Mesenchymal stem cell (in vitro differentiated cells and primary cell): ENCODE results near the gene DYNC2LI1.

Experiments used
- DNase-seq: peaks from one replicate; pipeline ENCODE4 v3.0.0-alpha.2; 2013
- H2AFZ ChIP-seq: one replicate; pipeline ENCODE4 v1.6.1; 2013; ENCODE audit warnings: low read depth, mild to moderate bottlenecking, control low read depth, inconsistent platforms, low read length, moderate library complexity
- H2AK5ac ChIP-seq: 2 replicates; pipeline ENCODE4 v1.6.1; 2013; ENCODE audit warnings: low read length, moderate library complexity, mild to moderate bottlenecking, inconsistent platforms; ENCODE audit not compliant: severe bottlenecking
- H2BK120ac ChIP-seq: one replicate; pipeline ENCODE4 v1.6.1; 2013; ENCODE audit warnings: low read depth, mild to moderate bottlenecking, inconsistent platforms, low read length, moderate library complexity
- H2BK12ac ChIP-seq, 2 experiments: one replicate each; pipeline ENCODE4 v1.6.1; 2013; ENCODE audit warnings: inconsistent platforms in 2 of 2, low read length in 2 of 2, mild to moderate bottlenecking in 2 of 2, moderate library complexity in 2 of 2, control low read depth in 1 of 2
- H2BK15ac ChIP-seq: one replicate; pipeline ENCODE4 v1.6.1; 2013; ENCODE audit warnings: mild to moderate bottlenecking, low read depth, inconsistent platforms; ENCODE audit not compliant: poor library complexity, severe bottlenecking
- H2BK5ac ChIP-seq: 2 replicates; pipeline ENCODE4 v1.6.1; 2013; ENCODE audit warnings: low read depth, mild to moderate bottlenecking, low read length, control low read depth, inconsistent platforms; ENCODE audit not compliant: poor library complexity, severe bottlenecking
- H3K14ac ChIP-seq, 2 experiments: one replicate each; pipeline ENCODE4 v1.6.1; 2013; ENCODE audit warnings: inconsistent platforms in 2 of 2, low read length in 2 of 2, control low read depth in 1 of 2, mild to moderate bottlenecking in 1 of 2, moderate library complexity in 1 of 2
- H3K18ac ChIP-seq, 2 experiments: one replicate each; pipeline ENCODE4 v1.6.1; 2013; ENCODE audit warnings: inconsistent platforms in 2 of 2, low read length in 2 of 2, control low read depth in 1 of 2, low read depth in 1 of 2, mild to moderate bottlenecking in 1 of 2
- H3K23ac ChIP-seq, 2 experiments: one replicate each; pipeline ENCODE4 v1.6.1; 2013; ENCODE audit warnings: inconsistent platforms in 2 of 2, low read length in 2 of 2, mild to moderate bottlenecking in 2 of 2, moderate library complexity in 2 of 2, control low read depth in 1 of 2
- H3K27ac ChIP-seq: 2 replicates; pipeline ENCODE4 v1.5.1; 2013; ENCODE audit warnings: mild to moderate bottlenecking, moderate library complexity, low read length, control low read depth, inconsistent platforms; ENCODE audit not compliant: poor library complexity, severe bottlenecking
- H3K27me3 ChIP-seq, 2 experiments: 2 replicates each; pipeline versions ENCODE4 v1.6.1 to v1.7.0; 2013; ENCODE audit warnings: low read length in 2 of 2, mild to moderate bottlenecking in 2 of 2, moderate library complexity in 2 of 2, control low read depth in 1 of 2, inconsistent platforms in 1 of 2; ENCODE audit not compliant: control insufficient read depth in 1 of 2, insufficient read depth in 1 of 2
- H3K36me3 ChIP-seq, 2 experiments: 2 replicates each; pipeline versions ENCODE4 v1.6.1 to v1.7.0; 2013; ENCODE audit warnings: low read length in 2 of 2, control low read depth in 1 of 2, inconsistent platforms in 1 of 2, low read depth in 1 of 2, mild to moderate bottlenecking in 1 of 2; ENCODE audit not compliant: insufficient read depth in 2 of 2, control insufficient read depth in 1 of 2
- H3K4ac ChIP-seq, 2 experiments: one replicate each; pipeline ENCODE4 v1.6.1; 2013; ENCODE audit warnings: inconsistent platforms in 2 of 2, low read length in 2 of 2, mild to moderate bottlenecking in 2 of 2, moderate library complexity in 2 of 2, control low read depth in 1 of 2, low read depth in 1 of 2
- H3K4me1 ChIP-seq: 2 replicates; pipeline ENCODE4 v1.6.1; 2013; ENCODE audit warnings: low read depth, low read length, control low read depth; ENCODE audit not compliant: control insufficient read depth, insufficient read depth
- H3K4me2 ChIP-seq: 2 replicates; pipeline ENCODE4 v1.6.1; 2013; ENCODE audit warnings: low read length, mild to moderate bottlenecking, inconsistent platforms; ENCODE audit not compliant: poor library complexity, severe bottlenecking
- H3K4me3 ChIP-seq, 2 experiments: 2 replicates each; pipeline versions ENCODE4 v1.5.1 to v1.7.0; 2013; ENCODE audit warnings: low read length in 2 of 2, mild to moderate bottlenecking in 2 of 2, control low read depth in 1 of 2, low read depth in 1 of 2; ENCODE audit not compliant: insufficient read depth in 1 of 2
- H3K79me1 ChIP-seq: replicated peaks from 2 replicates; pipeline ENCODE4 v1.6.1; 2013; ENCODE audit warnings: mild to moderate bottlenecking, control low read depth, low read length, inconsistent platforms; ENCODE audit not compliant: poor library complexity, severe bottlenecking
- H3K9ac ChIP-seq: 2 replicates; pipeline ENCODE4 v1.7.0; 2013; ENCODE audit warnings: mild to moderate bottlenecking, low read length, moderate library complexity
- H3K9me3 ChIP-seq: 2 replicates; pipeline ENCODE4 v1.7.0; 2013; ENCODE audit warnings: mild to moderate bottlenecking, low read length; ENCODE audit not compliant: control insufficient read depth
- H4K8ac ChIP-seq: one replicate; pipeline ENCODE4 v1.6.1; 2013; ENCODE audit warnings: inconsistent platforms, mild to moderate bottlenecking, low read length, moderate library complexity
- H4K91ac ChIP-seq: one replicate; pipeline ENCODE4 v1.6.1; 2013; ENCODE audit warnings: mild to moderate bottlenecking, low read length, inconsistent platforms
- WGBS: methylation state at CpG from one replicate; pipeline ENCODE4 v1.1.7; 2013; ENCODE audit warnings: mixed read lengths; 5-methylcytosine and 5-hydroxymethylcytosine counted together

DYNC2LI1 gene

GRCh38 chr2:43798300-43798699 lies 24.5 kb downstream of the DYNC2LI1 start:
- no peak overlapping the region for H4K8ac ChIP-seq
- no peak overlapping the region for H4K91ac ChIP-seq
- peaks cover 5 to 49% of the 10 kb centered on the region in 2 experiments for H3K36me3 ChIP-seq
- H3K27ac ChIP-seq, result no peak overlapping the region
- no peak overlapping the region for H3K9ac ChIP-seq
- H3K9me3 ChIP-seq, result no peaks in the 10 kb centered on the region
- H3K14ac ChIP-seq, result no peak overlapping the region
- 62% methylated on average over 4 of the region's 4 CpGs for WGBS
- no peak overlapping the region for H3K23ac ChIP-seq
- H2AK5ac ChIP-seq, result no peak overlapping the region
- no peak overlapping the region for H3K18ac ChIP-seq
- no peaks in the 10 kb centered on the region for H3K4me1 ChIP-seq
- no peaks in the 10 kb centered on the region for H3K79me1 ChIP-seq
- H3K4me3 ChIP-seq, result no peak overlapping the region
- DNase-seq, result no peak
- H2BK12ac ChIP-seq, result no peak overlapping the region
- H3K4ac ChIP-seq, result no peak overlapping the region
- H3K27me3 ChIP-seq, result no peaks in the 10 kb centered on the region
- H2AFZ ChIP-seq, result no peak overlapping the region
- H2BK15ac ChIP-seq, result no peak overlapping the region
- no peak overlapping the region for H3K4me2 ChIP-seq
- no peak overlapping the region for H2BK120ac ChIP-seq
- H2BK5ac ChIP-seq, result no peak overlapping the region

GRCh38 chr2:43800894-43801293 lies 27.1 kb downstream of the DYNC2LI1 start:
- no peaks in the 10 kb centered on the region for H3K79me1 ChIP-seq
- no peaks in the 10 kb centered on the region for H3K9me3 ChIP-seq
- no peak overlapping the region for H2BK15ac ChIP-seq
- no peak overlapping the region for H3K14ac ChIP-seq
- no peak overlapping the region for H3K4me2 ChIP-seq
- no peak overlapping the region for H2BK120ac ChIP-seq
- peaks cover 5 to 56% of the 10 kb centered on the region in 2 experiments for H3K36me3 ChIP-seq
- H4K91ac ChIP-seq, result no peak overlapping the region
- H3K23ac ChIP-seq, result no peak overlapping the region
- H4K8ac ChIP-seq, result no peak overlapping the region
- no peak for DNase-seq
- H3K4me3 ChIP-seq, result no peak overlapping the region
- no peak overlapping the region for H2AK5ac ChIP-seq
- H3K27me3 ChIP-seq, result no peaks in the 10 kb centered on the region
- H3K18ac ChIP-seq, result no peak overlapping the region
- H2AFZ ChIP-seq, result no peak overlapping the region
- H2BK12ac ChIP-seq, result no peak overlapping the region
- H3K4ac ChIP-seq, result no peak overlapping the region
- H3K9ac ChIP-seq, result no peak overlapping the region
- H3K27ac ChIP-seq, result no peak overlapping the region
- H2BK5ac ChIP-seq, result no peak overlapping the region
- no peaks in the 10 kb centered on the region for H3K4me1 ChIP-seq

- 80% methylated on average over 2 of the region's 2 CpGs for WGBS
- no peak overlapping the region for H3K4ac ChIP-seq
- H2AK5ac ChIP-seq, result no peak overlapping the region
- H2AFZ ChIP-seq, result no peak overlapping the region
- no peak overlapping the region for H3K18ac ChIP-seq
- H3K9ac ChIP-seq, result no peak overlapping the region
- DNase-seq, result no peak
- no peaks in the 10 kb centered on the region for H3K27me3 ChIP-seq
- no peak overlapping the region for H3K4me2 ChIP-seq
- no peaks in the 10 kb centered on the region for H3K9me3 ChIP-seq
- H3K4me1 ChIP-seq, result no peaks in the 10 kb centered on the region
- no peak overlapping the region for H4K8ac ChIP-seq
- no peak overlapping the region for H3K4me3 ChIP-seq
- no peak overlapping the region for H3K23ac ChIP-seq
- peaks cover 5 to 55% of the 10 kb centered on the region in 2 experiments for H3K36me3 ChIP-seq
- H2BK5ac ChIP-seq, result no peak overlapping the region
- no peak overlapping the region for H3K14ac ChIP-seq
- H2BK12ac ChIP-seq, result no peak overlapping the region
- no peak overlapping the region for H4K91ac ChIP-seq
- H2BK15ac ChIP-seq, result no peak overlapping the region
- H2BK120ac ChIP-seq, result no peak overlapping the region
- H3K79me1 ChIP-seq, result no peaks in the 10 kb centered on the region
- no peak overlapping the region for H3K27ac ChIP-seq
These were observed 28.3 kb downstream of the DYNC2LI1 start for GRCh38 chr2:43802135-43802534.

- H3K9ac ChIP-seq, result no peak overlapping the region
- H3K4me3 ChIP-seq, result no peak overlapping the region
- no peak overlapping the region for H2BK5ac ChIP-seq
- no peak overlapping the region for H3K4me2 ChIP-seq
- peaks cover 0 to 57% of the 10 kb centered on the region in 2 experiments for H3K36me3 ChIP-seq
- H3K23ac ChIP-seq, result no peak overlapping the region
- no peak overlapping the region for H3K4ac ChIP-seq
- no peak overlapping the region for H2BK15ac ChIP-seq
- H2AFZ ChIP-seq, result no peak overlapping the region
- no peak for DNase-seq
- H3K9me3 ChIP-seq, result no peaks in the 10 kb centered on the region
- H3K27me3 ChIP-seq, result no peaks in the 10 kb centered on the region
- H3K4me1 ChIP-seq, result no peaks in the 10 kb centered on the region
- no peak overlapping the region for H3K18ac ChIP-seq
- no CpG with 5 or more reads among the region's 1 CpG for WGBS
- H2BK12ac ChIP-seq, result no peak overlapping the region
- H3K14ac ChIP-seq, result no peak overlapping the region
- no peak overlapping the region for H4K91ac ChIP-seq
- H3K79me1 ChIP-seq, result no peaks in the 10 kb centered on the region
- no peak overlapping the region for H3K27ac ChIP-seq
- H4K8ac ChIP-seq, result no peak overlapping the region
- H2BK120ac ChIP-seq, result no peak overlapping the region
- H2AK5ac ChIP-seq, result no peak overlapping the region
These were observed 29.3 kb downstream of the DYNC2LI1 start for GRCh38 chr2:43803113-43803512.
